ENCODE data around the gene UIMC1. TPM values are rescaled to one million over a fixed set of nuclear protein-coding genes. Genes with fewer than 3 reads are reported as not detected.

UIMC1 gene
- total and polyA plus RNA-seq, 2 of the 4 experiments (the other 2 are of a cell fraction), result 19.5 to 27.6 TPM

DNA sequence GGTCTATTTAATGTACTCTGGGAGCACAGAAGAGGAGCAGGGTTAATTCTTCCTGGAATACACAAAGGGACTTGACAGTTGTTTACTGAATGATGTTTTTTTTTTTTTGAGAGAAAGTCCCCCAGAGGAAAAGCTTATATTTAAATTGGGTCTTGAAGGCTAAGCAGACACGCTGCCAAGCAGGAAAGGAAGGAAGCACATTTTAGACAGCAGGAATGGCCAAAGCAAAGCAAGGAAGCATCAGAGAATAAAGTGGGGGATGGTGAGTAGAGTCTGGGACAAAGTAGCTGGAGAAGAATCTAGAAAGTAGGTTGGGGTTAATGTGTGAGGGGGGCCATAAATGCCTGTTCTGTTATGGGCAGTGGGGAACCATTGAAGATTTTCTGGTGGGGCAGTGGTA is 37.4 kb upstream of the UIMC1 start:
- BruUV-seq (replicated peaks), result no TSS peak
- no peak overlapping the region for H3K4me2 ChIP-seq (ENCODE audit: low read depth, low read length)

More for the DNA sequence above, 37.4 kb upstream of the UIMC1 start:
- ChIA-PET POLR2A (ENCODE audit: unreplicated experiment) (no interaction called here), CTCF (interaction anchor here (0.6 kb wide), 1 partner anchor 10 kb away, joined by 3 read pairs; no protein-coding TSS in a partner anchor)
- no peak overlapping the region for H2AFZ ChIP-seq (replicated peaks; ENCODE audit: low read length, poor library complexity)
- dilution Hi-C loops (cut with HindIII; ENCODE audit: low sequenced_read_pairs, unreplicated experiment) (no loop called here), in situ Hi-C loops (cut with MboI; ENCODE audit: low sequenced_read_pairs) (no loop called here), intact Hi-C loops (cut with micrococcal nuclease) (no loop called here)
- no peak for TF ChIP-seq ELK1 (IDR thresholded peaks at IDR 0.05; ENCODE audit: borderline replicate concordance, low read depth, low read length)
- no peak for TF ChIP-seq RAD21 (IDR thresholded peaks at IDR 0.05; ENCODE audit: low read length)
- no peak for TF ChIP-seq MXI1 (IDR thresholded peaks at IDR 0.05; ENCODE audit: borderline replicate concordance, low read depth, low read length)
- TF ChIP-seq, protein P1, sequence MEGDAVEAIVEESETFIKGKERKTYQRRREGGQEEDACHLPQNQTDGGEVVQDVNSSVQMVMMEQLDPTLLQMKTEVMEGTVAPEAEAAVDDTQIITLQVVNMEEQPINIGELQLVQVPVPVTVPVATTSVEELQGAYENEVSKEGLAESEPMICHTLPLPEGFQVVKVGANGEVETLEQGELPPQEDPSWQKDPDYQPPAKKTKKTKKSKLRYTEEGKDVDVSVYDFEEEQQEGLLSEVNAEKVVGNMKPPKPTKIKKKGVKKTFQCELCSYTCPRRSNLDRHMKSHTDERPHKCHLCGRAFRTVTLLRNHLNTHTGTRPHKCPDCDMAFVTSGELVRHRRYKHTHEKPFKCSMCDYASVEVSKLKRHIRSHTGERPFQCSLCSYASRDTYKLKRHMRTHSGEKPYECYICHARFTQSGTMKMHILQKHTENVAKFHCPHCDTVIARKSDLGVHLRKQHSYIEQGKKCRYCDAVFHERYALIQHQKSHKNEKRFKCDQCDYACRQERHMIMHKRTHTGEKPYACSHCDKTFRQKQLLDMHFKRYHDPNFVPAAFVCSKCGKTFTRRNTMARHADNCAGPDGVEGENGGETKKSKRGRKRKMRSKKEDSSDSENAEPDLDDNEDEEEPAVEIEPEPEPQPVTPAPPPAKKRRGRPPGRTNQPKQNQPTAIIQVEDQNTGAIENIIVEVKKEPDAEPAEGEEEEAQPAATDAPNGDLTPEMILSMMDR (conservative IDR thresholded peaks at IDR 0.05; ENCODE audit: low read depth, low read length), result no peak
- no peak for TF ChIP-seq CEBPB (IDR thresholded peaks at IDR 0.05; ENCODE audit: low read depth, low read length)
- TF ChIP-seq, protein P2, sequence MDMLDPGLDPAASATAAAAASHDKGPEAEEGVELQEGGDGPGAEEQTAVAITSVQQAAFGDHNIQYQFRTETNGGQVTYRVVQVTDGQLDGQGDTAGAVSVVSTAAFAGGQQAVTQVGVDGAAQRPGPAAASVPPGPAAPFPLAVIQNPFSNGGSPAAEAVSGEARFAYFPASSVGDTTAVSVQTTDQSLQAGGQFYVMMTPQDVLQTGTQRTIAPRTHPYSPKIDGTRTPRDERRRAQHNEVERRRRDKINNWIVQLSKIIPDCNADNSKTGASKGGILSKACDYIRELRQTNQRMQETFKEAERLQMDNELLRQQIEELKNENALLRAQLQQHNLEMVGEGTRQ (IDR thresholded peaks at IDR 0.05; ENCODE audit: low read depth, low read length), result no peak
- WGBS, 2 experiments (ENCODE audit: extremely low coverage in 2 of 2, insufficient read length in 1 of 2), result no CpG with 5 or more reads among the region's 1 CpG
- H3K36me3 ChIP-seq (ENCODE audit: control insufficient read depth, insufficient read depth, low read length), result peaks cover 24% of the 10 kb centered on the region
- no peak overlapping the region for H3K23ac ChIP-seq (ENCODE audit: low read depth, low read length)
- H3K4me3 ChIP-seq (ENCODE audit: insufficient read depth, low read depth, low read length), result no peak overlapping the region
- H4K8ac ChIP-seq (ENCODE audit: low read depth in 2 of 2, low read length in 2 of 2), result no peak overlapping the region
- no peak overlapping the region for H2BK120ac ChIP-seq (ENCODE audit: low read depth, low read length)
- no peak overlapping the region for H3K14ac ChIP-seq (replicated peaks; ENCODE audit: low read depth, low read length)
- no peak overlapping the region for H2AK5ac ChIP-seq (ENCODE audit: low read depth, low read length)
- H3K56ac ChIP-seq (ENCODE audit: extremely low read depth, insufficient read depth, low read length), result no peak overlapping the region
- no peaks in the 10 kb centered on the region for H3K27me3 ChIP-seq (ENCODE audit: control insufficient read depth, insufficient read depth, low read length)
- H3K4me1 ChIP-seq (ENCODE audit: control insufficient read depth, insufficient read depth, low read length), result peaks cover 2% of the 10 kb centered on the region
- no peak overlapping the region for H3K27ac ChIP-seq (ENCODE audit: insufficient read depth, low read length)
- peaks cover 11 to 14% of the 10 kb centered on the region in 2 experiments; a peak in 3 of 4 replicates for H3K79me1 ChIP-seq (ENCODE audit: low read depth in 1 of 2, low read length in 2 of 2)
- H4K20me1 ChIP-seq (ENCODE audit: insufficient read depth, low read length), result no peaks in the 10 kb centered on the region; the same call in 1 of the 2 replicates
- H4K5ac ChIP-seq (ENCODE audit: low read depth, low read length), result no peak overlapping the region
- no peak overlapping the region for H3K18ac ChIP-seq (ENCODE audit: low read depth, low read length)
- H2BK5ac ChIP-seq (ENCODE audit: low read depth, low read length, poor library complexity, severe bottlenecking), result no peak overlapping the region
- peaks cover 5% of the 10 kb centered on the region for H3K9me1 ChIP-seq (ENCODE audit: insufficient read depth, low read length)
- H2BK15ac ChIP-seq (ENCODE audit: low read depth, low read length), result no peak overlapping the region
- ATAC-seq (ENCODE audit: low read depth), result no peak
- H4K91ac ChIP-seq (ENCODE audit: insufficient read depth, low read depth, low read length), result no peak overlapping the region
- no peak overlapping the region for H2AK9ac ChIP-seq (replicated peaks; ENCODE audit: low read depth, low read length, poor library complexity)
- H3K9me3 ChIP-seq (ENCODE audit: control insufficient read depth, insufficient read depth, low read length), result no peaks in the 10 kb centered on the region
- no peak overlapping the region for H3K4ac ChIP-seq (ENCODE audit: low read depth, low read length)
- no peak for DNase-seq
- no peak overlapping the region for H2BK20ac ChIP-seq (ENCODE audit: low read depth, low read length)
- H3K9ac ChIP-seq (ENCODE audit: low read depth, low read length), result no peak overlapping the region

All from IMR-90 (cell line).